Measurements from ENCODE around the gene TTC21B.
A peak's percentile ranks its signal among the peaks of the same experiment; 100 is the strongest.
"Not testable (repeated sequence)": the region's sequence is repeated elsewhere in the genome, so short reads cannot be mapped to it uniquely, and the experiment has no call there.

The TTC21B gene

DNA sequence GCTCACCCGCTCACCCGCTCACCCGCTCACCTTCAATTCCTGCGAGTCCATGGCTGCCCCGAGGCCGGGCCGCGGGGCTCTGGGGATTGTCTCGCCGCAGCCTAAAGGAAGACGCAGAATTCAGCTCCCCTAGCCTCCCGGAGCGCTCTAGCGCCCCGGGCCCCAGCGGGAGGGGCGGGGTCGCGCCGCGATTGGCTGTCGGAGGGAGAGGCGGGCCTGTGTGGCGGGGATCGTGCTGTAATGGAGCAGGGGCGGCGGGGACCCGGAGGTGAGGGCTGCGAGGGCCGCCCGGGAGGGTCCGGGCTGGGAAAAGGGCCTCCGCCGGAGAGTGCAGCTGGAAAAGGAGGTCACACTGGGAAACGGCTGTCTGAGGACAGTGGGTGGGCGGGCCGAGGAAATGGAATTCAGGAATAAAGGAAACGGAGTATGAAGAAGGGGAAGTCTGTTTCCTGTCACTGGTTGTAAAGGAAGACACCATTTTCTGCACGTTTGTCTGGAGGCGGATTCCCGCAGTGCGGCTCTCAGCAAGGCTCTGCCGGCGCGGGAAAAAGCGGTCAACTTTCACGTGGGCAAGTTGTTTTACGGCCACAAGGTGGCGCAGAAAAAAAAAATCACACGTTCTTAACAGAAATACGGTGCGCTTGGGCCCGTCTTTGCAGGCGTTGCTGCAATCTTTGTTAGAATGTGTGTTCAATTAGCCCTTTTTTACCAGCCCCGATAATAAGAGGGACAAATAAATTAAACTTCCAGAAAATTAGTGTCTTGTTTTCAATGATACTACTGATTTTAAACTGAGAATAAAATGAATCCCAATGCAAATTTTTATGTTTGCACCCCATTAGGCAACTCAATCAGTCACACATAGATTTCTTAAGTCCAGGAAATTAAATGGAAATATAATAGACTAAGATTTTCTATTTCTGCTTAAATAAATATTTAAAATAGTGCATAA is at the start of gene TTC21B:
TSS of gene TTC21B (minus strand) at position 122 of the 952 bp plus-strand sequence. CDS start at position 51, 71 bp downstream.
- DNase-seq (ENCODE audit: extremely low spot score) = peak; percentile 92
- TF ChIP-seq SUZ12 (IDR thresholded peaks at IDR 0.05) = no peak
- peak; percentile 76 for TF ChIP-seq FOXM1 (IDR thresholded peaks at IDR 0.05; ENCODE audit: borderline replicate concordance)
- peak; percentile 71 for TF ChIP-seq ZNF384 (IDR thresholded peaks at IDR 0.05)
- peak; percentile 60; the same call in 1 of the 2 replicates for TF ChIP-seq CTBP1 (IDR thresholded peaks at IDR 0.05; ENCODE audit: borderline replicate concordance)
- TF ChIP-seq L3MBTL2 (conservative IDR thresholded peaks at IDR 0.05) = peak; percentile 97
- ChIA-PET POLR2A (interaction anchor here (0.7 to 1.2 kb wide), 3 partner anchors 11 to 485 kb away, joined by 3 to 4 read pairs (median 3); partner anchors contain the start of gene CSRNP3), CTCF (interaction anchor here (0.6 to 0.9 kb wide), 2 partner anchors 115 to 174 kb away, joined by 3 read pairs; no protein-coding TSS in a partner anchor)

DNA sequence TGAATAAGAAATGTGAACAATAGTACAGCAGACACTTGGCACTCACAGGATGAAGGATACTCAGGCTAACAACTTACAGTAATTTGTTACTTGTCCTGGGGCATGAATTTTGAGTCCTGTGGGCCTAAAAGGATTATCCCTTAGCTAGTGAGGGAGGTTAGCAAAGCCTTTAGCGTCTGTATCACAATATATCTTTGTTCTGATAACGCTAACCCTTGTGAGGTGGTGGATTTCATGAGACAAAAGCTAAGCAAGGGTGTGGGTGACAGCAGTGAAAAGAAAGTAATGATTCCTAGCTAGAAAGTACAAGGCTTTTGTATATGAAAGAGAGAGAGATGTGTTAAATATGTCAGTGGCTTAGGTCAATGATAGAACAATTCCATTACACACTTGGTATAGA is 46.8 kb upstream of the TTC21B start:
- no peak for TF ChIP-seq NFRKB (IDR thresholded peaks at IDR 0.05)
- TF ChIP-seq FOXM1 (IDR thresholded peaks at IDR 0.05; ENCODE audit: borderline replicate concordance) = no peak
- no peak for TF ChIP-seq SP1 (IDR thresholded peaks at IDR 0.05)
- no peak for TF ChIP-seq SUZ12 (IDR thresholded peaks at IDR 0.05)
- no peak for TF ChIP-seq L3MBTL2 (conservative IDR thresholded peaks at IDR 0.05)
- TF ChIP-seq, protein P1, sequence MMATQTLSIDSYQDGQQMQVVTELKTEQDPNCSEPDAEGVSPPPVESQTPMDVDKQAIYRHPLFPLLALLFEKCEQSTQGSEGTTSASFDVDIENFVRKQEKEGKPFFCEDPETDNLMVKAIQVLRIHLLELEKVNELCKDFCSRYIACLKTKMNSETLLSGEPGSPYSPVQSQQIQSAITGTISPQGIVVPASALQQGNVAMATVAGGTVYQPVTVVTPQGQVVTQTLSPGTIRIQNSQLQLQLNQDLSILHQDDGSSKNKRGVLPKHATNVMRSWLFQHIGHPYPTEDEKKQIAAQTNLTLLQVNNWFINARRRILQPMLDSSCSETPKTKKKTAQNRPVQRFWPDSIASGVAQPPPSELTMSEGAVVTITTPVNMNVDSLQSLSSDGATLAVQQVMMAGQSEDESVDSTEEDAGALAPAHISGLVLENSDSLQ (IDR thresholded peaks at IDR 0.05) = no peak
- TF ChIP-seq ELF4 (IDR thresholded peaks at IDR 0.05) = no peak
- TF ChIP-seq TARDBP (IDR thresholded peaks at IDR 0.05) = no peak
- no peak for TF ChIP-seq ARNT (IDR thresholded peaks at IDR 0.05)
- TF ChIP-seq FOXA1 (IDR thresholded peaks at IDR 0.05) = no peak
- no peak for TF ChIP-seq FOXK2 (IDR thresholded peaks at IDR 0.05)
- no peak for TF ChIP-seq ZNF384 (IDR thresholded peaks at IDR 0.05)
- TF ChIP-seq HDGF (IDR thresholded peaks at IDR 0.05; ENCODE audit: borderline replicate concordance) = no peak
- TF ChIP-seq CTBP1 (IDR thresholded peaks at IDR 0.05; ENCODE audit: borderline replicate concordance) = no peak
- TF ChIP-seq BHLHE40 (IDR thresholded peaks at IDR 0.05; ENCODE audit: borderline replicate concordance) = no peak
- no peak for DNase-seq (ENCODE audit: extremely low spot score)
- ChIA-PET CTCF (no interaction called here), POLR2A (no interaction called here)

DNA sequence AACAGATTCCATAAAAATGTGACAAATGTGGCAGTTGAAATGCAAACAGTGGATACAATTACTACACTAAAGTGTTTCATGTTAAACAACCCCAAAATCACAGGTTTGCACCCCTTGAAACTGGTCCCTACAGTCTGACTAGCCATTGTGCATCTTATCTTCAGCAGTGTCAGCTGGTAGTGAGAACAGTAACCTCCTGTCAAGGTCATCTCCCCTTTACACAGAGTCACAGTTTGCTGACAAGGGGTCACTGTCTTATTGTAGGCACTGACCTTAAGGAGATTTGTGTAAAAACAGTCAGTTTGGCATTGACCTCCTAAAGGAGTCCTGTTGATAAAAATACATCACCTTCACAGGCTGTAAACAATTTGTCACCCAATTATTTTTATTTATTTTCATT is 37.3 kb upstream of the TTC21B start:
- ChIA-PET CTCF (no interaction called here), POLR2A (no interaction called here)
- no peak for DNase-seq (ENCODE audit: extremely low spot score)
- no peak for TF ChIP-seq HDGF (IDR thresholded peaks at IDR 0.05; ENCODE audit: borderline replicate concordance)
- no peak for TF ChIP-seq NFRKB (IDR thresholded peaks at IDR 0.05)
- no peak for TF ChIP-seq FOXK2 (IDR thresholded peaks at IDR 0.05)
- TF ChIP-seq L3MBTL2 (conservative IDR thresholded peaks at IDR 0.05) = no peak
- no peak for TF ChIP-seq TARDBP (IDR thresholded peaks at IDR 0.05)
- TF ChIP-seq ZNF384 (IDR thresholded peaks at IDR 0.05) = no peak
- TF ChIP-seq FOXA1 (IDR thresholded peaks at IDR 0.05) = no peak
- no peak for TF ChIP-seq BHLHE40 (IDR thresholded peaks at IDR 0.05; ENCODE audit: borderline replicate concordance)
- TF ChIP-seq, protein P1 (IDR thresholded peaks at IDR 0.05) = no peak

DNA sequence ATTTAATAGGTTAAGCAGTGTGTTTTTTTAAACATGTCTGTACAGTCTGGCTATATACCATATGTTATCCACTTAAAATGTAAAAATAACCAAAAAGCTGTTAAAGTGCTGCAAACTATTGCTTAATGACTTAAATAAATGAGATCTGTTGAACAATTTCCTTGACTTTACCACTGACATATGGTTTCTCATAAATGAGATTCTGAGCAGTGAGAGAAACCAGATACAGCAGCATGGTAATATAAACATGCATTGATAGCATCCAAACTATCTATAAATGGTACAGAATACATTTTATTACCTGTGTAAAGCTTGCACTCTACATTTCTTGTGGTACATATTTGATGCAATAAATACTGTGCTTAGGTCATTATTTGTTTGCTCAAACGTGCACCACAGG is 36.3 kb upstream of the TTC21B start:
- TF ChIP-seq ELF4 (IDR thresholded peaks at IDR 0.05) (no peak), ZNF384 (IDR thresholded peaks at IDR 0.05) (no peak), ARNT (IDR thresholded peaks at IDR 0.05) (no peak), SP1 (IDR thresholded peaks at IDR 0.05) (no peak), TARDBP (IDR thresholded peaks at IDR 0.05) (no peak), FOXK2 (IDR thresholded peaks at IDR 0.05) (no peak), SUZ12 (IDR thresholded peaks at IDR 0.05) (no peak), FOXM1 (IDR thresholded peaks at IDR 0.05; ENCODE audit: borderline replicate concordance) (no peak), NFRKB (IDR thresholded peaks at IDR 0.05) (no peak)
- TF ChIP-seq, protein P1 (IDR thresholded peaks at IDR 0.05) = no peak
- CTCF ChIA-PET = no interaction called here
- POLR2A ChIA-PET = no interaction called here
- DNase-seq (ENCODE audit: extremely low spot score) = no peak

DNA sequence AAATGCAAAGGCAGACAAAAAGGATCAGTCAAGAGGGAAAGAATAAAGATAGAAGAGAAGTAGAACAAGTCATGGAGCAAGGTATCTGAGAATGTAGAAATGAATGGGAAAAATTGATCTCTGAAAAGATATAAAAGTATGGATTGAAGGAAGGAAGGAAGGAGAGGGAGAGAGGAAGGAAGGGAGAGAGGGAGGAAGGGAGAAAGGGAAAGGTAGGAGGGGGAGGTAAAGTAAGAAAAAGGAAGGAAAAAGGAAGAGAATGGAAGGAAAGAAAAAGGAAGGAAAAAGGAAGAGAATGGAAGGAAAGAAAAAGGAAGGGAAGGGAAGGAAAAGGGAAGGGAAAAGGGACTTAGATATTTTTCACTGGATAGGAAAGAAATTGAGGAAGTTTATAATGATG is 31.5 kb upstream of the TTC21B start:
- TF ChIP-seq TARDBP (IDR thresholded peaks at IDR 0.05) (no peak), HDGF (IDR thresholded peaks at IDR 0.05; ENCODE audit: borderline replicate concordance) (no peak), BHLHE40 (IDR thresholded peaks at IDR 0.05; ENCODE audit: borderline replicate concordance) (no peak), FOXM1 (IDR thresholded peaks at IDR 0.05; ENCODE audit: borderline replicate concordance) (no peak), SUZ12 (IDR thresholded peaks at IDR 0.05) (no peak), LEF1 (IDR thresholded peaks at IDR 0.05; ENCODE audit: borderline replicate concordance) (no peak), SP1 (IDR thresholded peaks at IDR 0.05) (no peak)
- TF ChIP-seq, protein P1 (IDR thresholded peaks at IDR 0.05) = no peak
- ChIA-PET CTCF (no interaction called here), POLR2A (no interaction called here)
- no peak for DNase-seq (ENCODE audit: extremely low spot score)

DNA sequence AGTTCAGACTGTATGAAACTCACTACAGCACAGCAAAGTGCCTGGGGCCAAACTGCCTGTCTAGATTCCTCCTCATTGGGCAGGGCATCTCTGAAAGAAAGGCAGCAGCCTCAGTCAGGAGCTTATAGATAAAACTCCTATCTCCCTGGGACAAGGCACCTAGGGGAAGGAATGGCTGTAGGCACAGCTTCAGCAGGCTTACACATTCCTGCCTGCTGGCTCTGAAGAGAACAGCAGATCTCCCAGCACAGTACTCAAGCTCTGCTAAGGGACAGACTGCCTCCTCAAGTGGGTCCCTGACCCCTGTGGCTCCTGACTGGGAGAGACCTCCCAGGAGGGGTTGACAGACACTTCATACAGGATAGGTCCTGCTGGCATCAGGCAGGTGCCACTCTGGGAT is 18.6 kb upstream of the TTC21B start:
- POLR2A ChIA-PET; DNase-seq (ENCODE audit: extremely low spot score); CTCF ChIA-PET: not testable (repeated sequence)
